GM19463 (cell line): Measurements from ENCODE around the gene NRIP2.
A peak's percentile ranks its signal among the peaks of the same experiment; 100 is the strongest.

Experiments
- ATAC-seq: cut with Tn5 transposase; IDR thresholded peaks from one replicate; pipeline ENCODE4 v1.9.1; 2021; ENCODE audit warnings: mild to moderate bottlenecking, moderate library complexity; ENCODE audit not compliant: unreplicated experiment

The NRIP2 gene

GRCh38 chr12:2806700-2807099 is 28.1 kb downstream of the NRIP2 start:
- no peak for ATAC-seq

GRCh38 chr12:2805143-2805520 is 29.7 kb downstream of the NRIP2 start:
- no peak for ATAC-seq

- ATAC-seq, result no peak
Observed at GRCh38 chr12:2804393-2805142, 30.3 kb downstream of the NRIP2 start.

DNA sequence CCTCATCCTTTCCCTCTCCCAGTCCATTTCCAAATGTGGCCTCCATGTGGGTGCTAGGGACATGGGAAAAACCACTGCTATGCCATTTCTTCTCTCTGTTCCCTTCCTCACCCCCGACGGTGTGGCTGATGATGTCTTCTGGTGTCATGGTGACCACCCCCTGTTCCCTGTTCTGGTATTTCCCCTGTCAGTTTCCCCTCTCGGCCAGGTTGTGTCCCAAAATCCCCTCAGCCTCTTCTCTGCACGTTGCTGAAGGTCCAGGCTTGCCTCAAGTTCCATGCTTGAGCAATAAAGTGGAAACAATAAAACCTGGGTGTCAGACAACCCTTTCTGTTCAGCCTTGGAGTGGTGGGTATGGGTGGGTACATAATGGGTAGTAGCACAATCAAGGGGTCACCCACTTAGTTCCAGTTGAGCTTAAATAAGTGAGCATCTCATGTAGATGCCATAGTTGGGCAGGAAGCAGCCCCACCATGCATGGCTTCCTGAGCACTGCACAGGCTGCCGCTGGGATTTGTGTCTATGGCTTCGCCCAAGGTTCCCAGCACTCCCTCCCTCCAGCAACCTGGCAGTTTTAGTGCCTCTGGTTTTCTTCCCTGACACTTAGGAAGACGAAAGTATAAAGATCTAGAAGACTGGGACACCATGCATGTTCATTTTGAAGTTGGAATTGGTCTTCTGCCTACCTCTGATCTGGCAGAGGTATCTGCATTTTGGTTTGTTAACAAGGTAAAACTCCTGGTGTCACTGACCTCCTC is 31.0 kb downstream of the NRIP2 start:
- ATAC-seq, result no peak

DNA sequence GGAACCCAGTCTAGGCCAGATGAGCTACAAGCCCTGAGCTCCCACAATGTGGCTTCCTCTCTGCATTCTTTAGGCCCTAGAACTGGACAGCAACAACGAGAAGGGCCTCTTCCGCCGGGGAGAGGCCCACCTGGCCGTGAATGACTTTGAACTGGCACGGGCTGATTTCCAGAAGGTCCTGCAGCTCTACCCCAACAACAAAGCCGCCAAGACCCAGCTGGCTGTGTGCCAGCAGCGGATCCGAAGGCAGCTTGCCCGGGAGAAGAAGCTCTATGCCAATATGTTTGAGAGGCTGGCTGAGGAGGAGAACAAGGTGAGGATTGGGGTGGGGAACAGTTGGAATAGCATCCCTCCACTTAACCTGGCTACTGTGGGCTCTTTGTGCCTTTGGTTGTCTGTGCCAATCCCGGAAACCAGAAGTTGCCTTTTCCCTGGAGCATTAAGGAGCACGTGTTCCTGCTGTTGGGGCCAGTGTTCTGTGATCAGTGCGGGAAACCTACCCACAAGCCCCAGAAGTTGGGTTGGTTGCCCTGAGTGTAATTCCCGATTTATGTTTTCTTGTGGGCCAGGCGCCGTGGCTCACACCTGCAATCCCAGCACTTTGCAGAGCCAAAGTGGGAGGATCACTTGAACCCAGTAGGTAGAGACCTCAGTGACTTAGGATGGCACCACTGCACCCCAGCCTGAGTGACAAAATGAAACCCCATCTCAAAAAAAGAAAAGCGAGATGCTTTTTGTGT is 33.6 kb downstream of the NRIP2 start:
- no peak for ATAC-seq

DNA sequence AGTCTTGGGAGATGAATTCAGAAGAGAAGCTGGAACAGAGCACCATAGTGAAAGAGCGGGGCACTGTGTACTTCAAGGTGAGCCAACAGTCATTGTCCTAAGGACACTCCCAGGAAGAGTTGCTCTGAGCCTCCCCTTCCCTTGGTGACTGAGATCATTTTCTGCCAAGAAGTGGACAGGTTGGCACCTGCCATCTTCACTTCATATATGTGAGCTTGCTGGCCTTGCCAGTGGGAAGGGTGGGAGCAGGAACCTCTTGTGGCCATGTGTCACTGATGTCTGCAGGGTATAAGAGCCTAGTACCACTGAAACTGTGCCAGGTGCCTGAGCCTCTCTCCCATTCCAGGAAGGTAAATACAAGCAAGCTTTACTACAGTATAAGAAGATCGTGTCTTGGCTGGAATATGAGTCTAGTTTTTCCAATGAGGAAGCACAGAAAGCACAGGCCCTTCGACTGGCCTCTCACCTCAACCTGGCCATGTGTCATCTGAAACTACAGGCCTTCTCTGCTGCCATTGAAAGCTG is 34.7 kb downstream of the NRIP2 start:
- no peak for ATAC-seq

GRCh38 chr12:2797721-2798418 is 37.0 kb downstream of the NRIP2 start:
- no peak for ATAC-seq

DNA sequence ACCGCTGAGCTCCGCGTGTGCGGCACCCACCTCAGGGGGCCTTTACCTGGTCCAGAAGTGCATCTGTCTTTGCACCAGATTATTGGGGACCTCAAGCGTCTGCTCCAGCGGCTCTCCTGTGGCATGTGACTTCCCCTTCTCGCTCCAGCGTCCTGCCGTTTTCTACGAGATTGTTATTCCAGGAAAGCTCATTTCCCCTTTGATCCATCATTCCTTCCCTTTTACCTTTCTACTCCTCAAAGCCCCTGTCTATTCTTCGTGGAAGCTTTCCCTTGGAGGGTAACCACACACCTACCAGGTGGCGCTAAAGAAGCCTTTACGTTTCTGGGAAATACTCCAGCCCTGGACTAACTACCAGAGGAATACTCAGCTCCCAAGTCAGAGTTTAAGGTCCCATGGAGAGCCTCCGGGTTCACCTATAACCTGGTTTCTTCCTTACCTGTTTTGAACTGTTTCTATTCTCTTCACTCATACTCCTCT is 38.6 kb downstream of the NRIP2 start:
- ATAC-seq, result no peak

- ATAC-seq, result peak; percentile 69
Observed at GRCh38 chr12:2795291-2796186, 39.3 kb downstream of the NRIP2 start.

- ATAC-seq, result peak; percentile 85
Observed at GRCh38 chr12:2794736-2795289, 40.0 kb downstream of the NRIP2 start, which contains the start of gene FKBP4. TSS of gene FKBP4 (plus strand) at chr12:2794970. CDS start at chr12:2795140, 170 bp downstream.

GRCh38 chr12:2794191-2794735 is 40.6 kb downstream of the NRIP2 start:
- no peak for ATAC-seq

- ATAC-seq, result no peak
Observed at GRCh38 chr12:2793561-2793960, 41.3 kb downstream of the NRIP2 start.

DNA sequence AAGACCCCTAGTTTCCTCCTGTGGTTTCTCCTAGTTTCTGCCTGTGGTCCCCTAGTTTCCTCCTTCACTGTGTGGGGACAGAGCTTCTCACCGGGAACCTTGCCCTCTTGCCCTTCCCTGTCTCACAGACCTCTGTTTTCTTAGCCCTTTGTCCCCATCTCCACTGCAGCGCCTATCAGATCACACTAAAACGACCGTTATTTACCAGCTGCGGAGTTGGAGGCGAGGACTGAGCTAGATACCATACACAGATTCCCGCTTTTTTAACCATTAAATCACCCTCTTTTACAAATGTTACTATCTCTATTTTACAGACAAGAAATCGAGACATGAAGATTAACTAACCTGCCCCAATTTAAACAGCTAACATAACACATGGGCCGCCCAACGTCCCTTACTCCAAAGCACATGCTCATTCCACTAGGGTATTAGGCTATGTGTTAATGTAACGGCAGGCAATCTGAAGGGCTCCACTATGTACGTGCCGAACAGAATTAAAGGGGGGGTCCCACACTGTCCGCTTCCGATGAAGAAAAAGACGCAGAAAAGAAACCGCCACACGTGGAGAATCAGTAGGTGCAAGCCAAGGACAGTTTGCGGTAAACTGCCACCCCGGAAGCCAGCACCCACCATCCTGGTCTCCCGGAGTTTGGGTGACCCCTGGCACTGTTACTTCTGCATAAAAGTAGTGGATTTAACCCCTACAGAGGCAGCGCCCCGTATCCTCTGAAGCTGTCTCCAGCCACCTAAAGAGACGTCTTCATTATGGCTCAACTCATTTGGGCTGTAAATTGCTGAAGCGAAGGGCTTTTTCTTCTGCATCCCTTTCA is 41.9 kb downstream of the NRIP2 start:
- ATAC-seq, result no peak

- no peak for ATAC-seq
Observed at GRCh38 chr12:2791089-2791488, 43.7 kb downstream of the NRIP2 start.

GRCh38 chr12:2785017-2785416 is 49.8 kb downstream of the NRIP2 start:
- ATAC-seq, result no peak

DNA sequence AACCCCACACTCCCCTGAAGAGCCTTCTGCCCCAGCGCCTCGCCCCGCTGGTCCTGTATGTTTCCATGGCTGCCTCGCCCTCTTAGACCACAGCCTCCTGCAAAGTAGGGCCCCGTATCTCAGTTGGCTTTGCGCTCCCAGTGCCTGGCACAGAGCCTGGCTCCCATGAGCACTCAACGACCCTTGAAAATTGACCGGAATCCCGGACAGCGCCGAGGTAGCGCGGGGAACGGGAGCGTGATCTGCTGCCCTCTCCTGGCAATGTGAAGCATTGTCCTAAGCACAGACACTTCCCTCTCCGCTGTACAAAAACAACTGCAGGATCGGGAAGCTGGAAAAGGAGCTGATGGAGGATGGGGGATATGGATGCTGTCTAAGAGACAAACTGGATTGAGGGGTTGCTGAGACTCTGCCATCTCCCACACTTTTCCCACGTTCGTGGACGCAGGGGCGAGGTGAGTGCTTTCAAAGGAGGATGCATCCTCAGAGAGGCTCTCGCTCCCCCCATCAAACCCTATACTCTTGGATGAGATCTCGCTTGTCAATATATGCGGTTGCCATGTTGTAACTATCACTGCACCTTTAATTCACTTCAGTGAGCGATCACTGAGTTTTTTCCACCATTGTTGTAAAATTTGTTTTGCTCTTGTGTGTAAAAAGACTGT is 50.8 kb downstream of the NRIP2 start:
- ATAC-seq, result no peak

DNA sequence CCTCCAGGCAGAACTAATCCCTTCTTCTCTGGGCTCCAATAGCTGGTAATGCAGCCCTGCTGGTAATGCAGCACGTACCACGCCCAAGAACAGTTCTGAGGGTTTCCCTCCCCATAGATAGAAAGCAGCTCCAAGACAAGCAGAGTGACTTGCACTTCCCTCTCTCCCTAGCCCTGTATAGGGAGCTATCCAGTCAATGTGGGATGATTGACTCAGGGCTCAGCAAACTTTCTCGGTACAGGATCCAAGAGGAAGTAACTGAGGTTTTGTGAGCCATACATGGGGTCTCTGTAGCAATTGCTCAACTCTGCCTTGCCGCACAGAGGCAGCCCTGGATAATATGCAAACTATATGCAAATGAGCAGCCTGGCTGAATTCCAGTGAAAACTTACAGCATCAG is 55.6 kb downstream of the NRIP2 start:
- ATAC-seq, result no peak
